ENCODE results near the gene COG1.

Gene COG1

DNA sequence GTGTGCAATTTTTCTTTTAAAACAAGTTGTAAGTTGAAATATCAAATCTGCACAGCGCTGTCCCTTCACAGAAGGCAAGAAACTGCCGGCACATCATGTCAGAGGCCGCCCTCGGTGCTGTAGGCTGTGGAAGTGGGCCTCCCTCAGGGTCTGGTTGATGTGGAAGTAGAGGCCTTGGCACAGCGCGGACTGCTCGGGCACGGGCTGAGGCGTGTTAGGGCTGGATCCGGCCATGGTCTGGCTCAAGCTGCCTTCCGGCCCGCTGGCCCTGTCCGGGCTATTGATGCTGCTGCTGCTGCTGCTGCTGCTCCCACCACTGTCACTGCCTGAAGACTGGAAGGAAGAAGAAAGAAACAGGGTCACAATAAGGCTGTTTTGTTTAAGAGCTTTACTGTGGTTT, 16.6 kb downstream of the COG1 start:
- no peaks in the 10 kb centered on the region for H3K4me1 ChIP-seq (ENCODE audit: low read length)
- H3K36me3 ChIP-seq (replicated peaks; ENCODE audit: insufficient read depth, low read length), result peaks cover 7% of the 10 kb centered on the region; the same call in 1 of the 2 replicates
- H4K20me1 ChIP-seq (ENCODE audit: insufficient read depth, low read length), result no peaks in the 10 kb centered on the region
- H3K9me3 ChIP-seq (replicated peaks; ENCODE audit: insufficient read depth, low read length), result no peaks in the 10 kb centered on the region
- H3K27me3 ChIP-seq (replicated peaks; ENCODE audit: insufficient read depth, low read length), result no peaks in the 10 kb centered on the region
- H3K4me3 ChIP-seq (ENCODE audit: low read length), result no peak overlapping the region
- H3K79me2 ChIP-seq (ENCODE audit: low read length), result 0 out of 2 replicates have a peak, but pooled peaks cover 12% of the 10 kb centered on the region
- peaks cover 3% of the 10 kb centered on the region for H3F3A ChIP-seq (ENCODE audit: insufficient read depth, low read length)
- H3K9ac ChIP-seq (ENCODE audit: low read length), result no peak overlapping the region
- H3K9me2 ChIP-seq (replicated peaks; ENCODE audit: insufficient read depth, low read length), result no peaks in the 10 kb centered on the region
- no peak overlapping the region for H3K4me2 ChIP-seq (ENCODE audit: low read depth, low read length)
- DNase-seq, result no peak
- H3K27ac ChIP-seq (ENCODE audit: low read length), result no peak overlapping the region
- no peak for TF ChIP-seq EZH2 (optimal IDR thresholded peaks at IDR 0.05; ENCODE audit: low read depth, low read length)
- no peak for TF ChIP-seq EZH2phosphoT487 (IDR thresholded peaks at IDR 0.05; ENCODE audit: low read length)
- TF ChIP-seq, protein P1, sequence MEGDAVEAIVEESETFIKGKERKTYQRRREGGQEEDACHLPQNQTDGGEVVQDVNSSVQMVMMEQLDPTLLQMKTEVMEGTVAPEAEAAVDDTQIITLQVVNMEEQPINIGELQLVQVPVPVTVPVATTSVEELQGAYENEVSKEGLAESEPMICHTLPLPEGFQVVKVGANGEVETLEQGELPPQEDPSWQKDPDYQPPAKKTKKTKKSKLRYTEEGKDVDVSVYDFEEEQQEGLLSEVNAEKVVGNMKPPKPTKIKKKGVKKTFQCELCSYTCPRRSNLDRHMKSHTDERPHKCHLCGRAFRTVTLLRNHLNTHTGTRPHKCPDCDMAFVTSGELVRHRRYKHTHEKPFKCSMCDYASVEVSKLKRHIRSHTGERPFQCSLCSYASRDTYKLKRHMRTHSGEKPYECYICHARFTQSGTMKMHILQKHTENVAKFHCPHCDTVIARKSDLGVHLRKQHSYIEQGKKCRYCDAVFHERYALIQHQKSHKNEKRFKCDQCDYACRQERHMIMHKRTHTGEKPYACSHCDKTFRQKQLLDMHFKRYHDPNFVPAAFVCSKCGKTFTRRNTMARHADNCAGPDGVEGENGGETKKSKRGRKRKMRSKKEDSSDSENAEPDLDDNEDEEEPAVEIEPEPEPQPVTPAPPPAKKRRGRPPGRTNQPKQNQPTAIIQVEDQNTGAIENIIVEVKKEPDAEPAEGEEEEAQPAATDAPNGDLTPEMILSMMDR (IDR thresholded peaks at IDR 0.05; ENCODE audit: low read length), result no peak
- no peak overlapping the region for H2AFZ ChIP-seq (ENCODE audit: low read length)

GRCh38 chr17:73210002-73210678, 17.3 kb downstream of the COG1 start:
- no peak overlapping the region for H3K4me2 ChIP-seq (ENCODE audit: low read depth, low read length)
- no peaks in the 10 kb centered on the region for H3K9me3 ChIP-seq (replicated peaks; ENCODE audit: insufficient read depth, low read length)
- 0 out of 2 replicates have a peak, but pooled peaks cover 12% of the 10 kb centered on the region for H3K79me2 ChIP-seq (ENCODE audit: low read length)
- no peaks in the 10 kb centered on the region for H4K20me1 ChIP-seq (ENCODE audit: insufficient read depth, low read length)
- H3K27ac ChIP-seq (ENCODE audit: low read length), result no peak overlapping the region
- H3F3A ChIP-seq (ENCODE audit: insufficient read depth, low read length), result peaks cover 3% of the 10 kb centered on the region
- no peaks in the 10 kb centered on the region for H3K9me2 ChIP-seq (replicated peaks; ENCODE audit: insufficient read depth, low read length)
- no peak overlapping the region for H3K4me3 ChIP-seq (ENCODE audit: low read length)
- no peak for DNase-seq
- no peaks in the 10 kb centered on the region for H3K4me1 ChIP-seq (ENCODE audit: low read length)
- no peak overlapping the region for H2AFZ ChIP-seq (ENCODE audit: low read length)
- H3K9ac ChIP-seq (ENCODE audit: low read length), result no peak overlapping the region
- no peaks in the 10 kb centered on the region for H3K27me3 ChIP-seq (replicated peaks; ENCODE audit: insufficient read depth, low read length)
- TF ChIP-seq EZH2phosphoT487 (IDR thresholded peaks at IDR 0.05; ENCODE audit: low read length) (no peak), EZH2 (optimal IDR thresholded peaks at IDR 0.05; ENCODE audit: low read depth, low read length) (no peak)
- TF ChIP-seq, protein P1 (IDR thresholded peaks at IDR 0.05; ENCODE audit: low read length), result peak; percentile 20
- H3K36me3 ChIP-seq (replicated peaks; ENCODE audit: insufficient read depth, low read length), result peaks cover 7% of the 10 kb centered on the region; the same call in 1 of the 2 replicates

- no peaks in the 10 kb centered on the region for H4K20me1 ChIP-seq (ENCODE audit: insufficient read depth, low read length)
- no peak overlapping the region for H3K4me3 ChIP-seq (ENCODE audit: low read length)
- H3K27me3 ChIP-seq (replicated peaks; ENCODE audit: insufficient read depth, low read length), result no peaks in the 10 kb centered on the region
- H3K79me2 ChIP-seq (ENCODE audit: low read length), result peaks cover 22% of the 10 kb centered on the region; the same call in 1 of the 2 replicates
- H3K27ac ChIP-seq (ENCODE audit: low read length), result no peak overlapping the region
- no peak overlapping the region for H2AFZ ChIP-seq (ENCODE audit: low read length)
- no peaks in the 10 kb centered on the region for H3K9me3 ChIP-seq (replicated peaks; ENCODE audit: insufficient read depth, low read length)
- no peak for DNase-seq
- TF ChIP-seq, protein P1 (IDR thresholded peaks at IDR 0.05; ENCODE audit: low read length), result no peak
- TF ChIP-seq EZH2phosphoT487 (IDR thresholded peaks at IDR 0.05; ENCODE audit: low read length) (no peak), EZH2 (optimal IDR thresholded peaks at IDR 0.05; ENCODE audit: low read depth, low read length) (no peak)
- no peaks in the 10 kb centered on the region for H3K4me1 ChIP-seq (ENCODE audit: low read length)
- H3K4me2 ChIP-seq (ENCODE audit: low read depth, low read length), result no peak overlapping the region
- peaks cover 7% of the 10 kb centered on the region; the same call in 1 of the 2 replicates for H3K36me3 ChIP-seq (replicated peaks; ENCODE audit: insufficient read depth, low read length)
- H3F3A ChIP-seq (ENCODE audit: insufficient read depth, low read length), result peaks cover 3% of the 10 kb centered on the region
- no peaks in the 10 kb centered on the region for H3K9me2 ChIP-seq (replicated peaks; ENCODE audit: insufficient read depth, low read length)
- H3K9ac ChIP-seq (ENCODE audit: low read length), result no peak overlapping the region
Measured at GRCh38 chr17:73211745-73212144, 18.9 kb downstream of the COG1 start.
